HG02763 (cell line): ENCODE results near the gene MEGF6.

Experiments used
- ATAC-seq: cut with Tn5 transposase; IDR thresholded peaks from one replicate; pipeline ENCODE4 v1.9.1; 2021; ENCODE audit warnings: mild to moderate bottlenecking, moderate library complexity; ENCODE audit not compliant: unreplicated experiment

The MEGF6 gene

DNA sequence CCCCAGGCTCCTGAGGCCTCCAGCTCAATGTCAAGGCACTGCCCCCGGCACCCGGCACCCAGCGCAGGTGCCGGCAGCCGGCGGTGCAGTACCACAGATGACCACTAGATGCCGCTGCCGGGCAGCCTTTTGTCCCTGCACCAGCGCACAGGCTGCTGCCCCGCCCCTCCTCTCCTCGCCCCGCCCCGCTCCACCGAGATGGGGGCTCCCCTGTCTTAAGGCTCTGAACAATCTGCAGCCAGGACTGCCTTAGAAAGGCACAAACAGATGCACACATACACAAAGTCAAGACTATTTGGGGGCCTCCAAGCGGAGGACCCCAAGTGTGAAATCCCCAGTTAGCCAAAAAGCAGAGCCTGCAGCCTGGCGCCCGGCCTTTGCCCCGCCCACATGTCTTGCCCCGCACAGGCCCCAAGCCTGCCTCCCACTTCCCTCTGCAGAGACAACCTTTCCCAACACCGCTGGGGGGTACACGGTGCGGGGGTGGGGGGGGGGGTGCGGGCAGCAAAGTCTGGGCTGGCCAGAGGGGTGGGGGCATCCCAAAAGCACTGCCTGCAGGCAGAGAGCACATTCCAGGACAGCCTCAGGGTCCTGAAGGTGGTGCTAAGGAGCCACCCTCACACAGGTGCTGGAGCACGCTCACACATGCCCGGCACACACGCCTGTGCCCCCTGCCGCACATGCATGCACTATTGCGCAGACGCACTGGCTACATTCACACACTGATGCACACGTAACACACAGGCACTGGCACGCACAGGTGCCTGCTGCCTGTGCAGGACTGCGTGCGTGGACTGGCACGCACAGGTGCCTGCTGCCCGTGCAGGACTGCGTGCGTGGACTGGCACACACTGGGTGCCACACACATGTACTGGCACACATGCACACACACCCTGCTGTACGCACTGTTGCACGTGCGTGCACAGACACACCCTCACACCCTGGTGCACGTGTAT, 119.7 kb downstream of the MEGF6 start:
- ATAC-seq = no peak

- no peak for ATAC-seq
Observed at GRCh38 chr1:3490046-3490745, 121.1 kb downstream of the MEGF6 start.

- ATAC-seq = no peak
Observed at GRCh38 chr1:3488432-3488831, 122.9 kb downstream of the MEGF6 start.

GRCh38 chr1:3485016-3485415, 126.3 kb downstream of the MEGF6 start:
- no peak for ATAC-seq

GRCh38 chr1:3483801-3484444, 127.4 kb downstream of the MEGF6 start:
- no peak for ATAC-seq

DNA sequence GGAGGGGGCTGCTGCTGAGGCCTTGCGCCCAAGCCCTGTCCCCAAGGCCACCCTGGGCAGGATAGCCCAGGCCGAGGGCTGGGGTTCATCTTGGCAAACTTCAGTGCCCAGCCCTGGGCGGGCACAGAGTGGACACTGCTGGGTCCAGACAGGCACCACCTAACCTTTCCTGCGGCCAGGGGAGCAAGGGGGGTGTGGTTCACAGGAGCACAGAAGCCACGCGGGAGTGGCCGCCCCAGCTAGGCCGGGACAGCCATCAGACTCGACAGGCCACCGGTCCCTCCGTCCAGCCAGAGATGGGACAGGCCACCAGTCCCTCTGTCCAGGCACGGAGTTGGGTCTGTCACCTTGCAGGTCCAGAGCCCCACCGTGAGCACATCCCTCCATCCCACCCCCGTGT, 127.9 kb downstream of the MEGF6 start:
- no peak for ATAC-seq

GRCh38 chr1:3482378-3482849, 128.9 kb downstream of the MEGF6 start:
- ATAC-seq = no peak

DNA sequence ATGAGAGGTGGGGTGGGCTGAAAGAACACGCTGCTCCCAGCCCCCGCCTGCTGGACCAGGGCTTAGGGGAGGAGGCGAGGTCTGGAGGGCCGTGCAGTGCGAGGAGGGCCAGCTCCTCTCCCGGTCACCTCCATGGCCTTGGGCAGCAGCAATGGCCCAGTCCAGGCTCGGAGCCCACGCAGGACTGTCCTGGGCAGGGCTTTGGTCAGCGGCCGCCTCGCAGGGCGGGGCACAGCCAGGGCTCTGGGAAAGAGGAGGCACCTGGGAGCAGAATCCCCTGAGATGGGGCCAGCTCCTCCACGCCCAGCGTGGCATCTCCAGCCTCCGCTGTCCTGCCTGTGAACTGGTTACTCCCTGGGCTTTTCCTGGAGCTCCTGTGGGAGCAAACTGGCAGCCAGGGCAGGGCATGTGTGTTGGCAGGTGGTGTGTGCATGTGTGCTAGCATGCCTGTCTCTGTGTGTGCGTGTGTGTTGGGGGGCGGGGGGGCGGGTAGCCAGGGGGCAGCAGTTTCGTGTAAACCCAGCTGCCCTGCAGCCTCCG, 129.4 kb downstream of the MEGF6 start:
- no peak for ATAC-seq

GRCh38 chr1:3481046-3481445, 130.3 kb downstream of the MEGF6 start:
- no peak for ATAC-seq

DNA sequence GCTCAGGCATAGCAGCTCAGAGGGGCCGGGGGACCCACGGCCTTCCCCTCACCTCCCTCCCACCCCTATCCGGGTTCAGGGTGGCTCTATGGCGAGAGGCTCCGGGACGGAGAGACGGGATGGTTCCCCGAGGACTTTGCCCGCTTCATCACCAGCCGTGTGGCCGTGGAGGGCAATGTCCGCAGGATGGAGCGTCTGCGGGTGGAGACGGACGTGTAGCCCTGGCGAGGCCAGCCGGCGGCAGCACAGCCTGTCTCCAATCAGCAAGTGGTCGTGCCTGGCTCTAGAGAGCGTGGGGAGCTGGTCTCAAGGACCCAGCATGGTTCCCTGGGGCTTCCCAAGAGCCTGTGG, 131.0 kb downstream of the MEGF6 start:
- ATAC-seq = no peak

- no peak for ATAC-seq
Observed at GRCh38 chr1:3479511-3480368, 131.6 kb downstream of the MEGF6 start.

DNA sequence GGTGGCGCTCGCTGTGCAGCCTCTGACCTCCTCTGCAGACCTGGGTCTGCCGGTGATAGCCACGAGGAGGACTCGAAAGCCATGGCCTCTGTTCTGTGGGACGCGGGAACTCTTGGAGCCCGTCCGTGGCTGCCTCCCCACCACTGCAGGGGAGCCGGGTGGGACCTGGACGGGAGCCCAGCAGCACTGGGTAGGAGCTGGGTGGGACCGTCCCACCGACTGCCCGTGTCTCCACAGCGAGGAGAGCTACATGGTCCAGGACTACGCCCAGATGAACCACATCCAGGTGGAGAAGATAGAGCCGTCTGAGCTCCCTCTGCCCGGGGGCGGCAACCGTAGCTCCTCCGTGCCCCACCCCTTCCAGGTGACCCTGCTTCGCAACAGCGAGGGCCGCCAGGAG, 133.1 kb downstream of the MEGF6 start:
- ATAC-seq = no peak

DNA sequence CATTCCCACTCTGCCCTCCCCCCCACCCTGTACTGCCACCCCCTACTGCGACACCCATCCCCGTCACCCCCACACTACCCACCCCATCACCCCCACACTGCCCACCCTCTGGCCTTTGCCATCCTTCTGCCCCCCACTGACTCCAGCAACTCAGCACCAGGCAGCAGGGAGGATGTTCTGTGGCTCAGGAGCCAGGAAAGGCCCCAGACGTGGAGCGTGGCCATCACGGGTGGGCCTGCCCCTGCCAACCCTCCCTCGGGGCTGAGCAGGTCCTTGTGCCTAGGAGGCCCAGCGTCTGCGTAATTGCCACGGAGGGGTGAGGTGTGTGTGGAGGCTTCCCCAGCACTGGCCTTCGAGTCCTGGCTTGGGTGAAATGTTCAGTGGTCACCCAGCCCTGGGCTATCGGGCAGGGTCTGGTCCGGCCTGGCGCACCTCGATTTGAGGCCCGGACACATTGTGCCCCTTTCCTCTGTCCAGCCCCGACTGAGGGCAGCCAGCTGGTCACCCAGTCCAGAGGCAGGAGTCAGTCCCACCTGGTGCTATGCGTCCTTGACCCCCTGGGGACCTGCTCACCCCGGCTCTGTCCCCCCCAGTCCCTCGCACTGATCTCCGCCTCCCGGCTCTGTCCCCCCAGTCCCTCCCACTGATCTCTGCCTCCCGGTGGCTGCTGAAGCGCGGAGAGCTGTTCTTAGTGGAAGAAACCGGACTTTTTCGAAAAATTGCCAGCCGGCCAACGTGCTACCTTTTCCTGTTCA, 133.9 kb downstream of the MEGF6 start:
- no peak for ATAC-seq

DNA sequence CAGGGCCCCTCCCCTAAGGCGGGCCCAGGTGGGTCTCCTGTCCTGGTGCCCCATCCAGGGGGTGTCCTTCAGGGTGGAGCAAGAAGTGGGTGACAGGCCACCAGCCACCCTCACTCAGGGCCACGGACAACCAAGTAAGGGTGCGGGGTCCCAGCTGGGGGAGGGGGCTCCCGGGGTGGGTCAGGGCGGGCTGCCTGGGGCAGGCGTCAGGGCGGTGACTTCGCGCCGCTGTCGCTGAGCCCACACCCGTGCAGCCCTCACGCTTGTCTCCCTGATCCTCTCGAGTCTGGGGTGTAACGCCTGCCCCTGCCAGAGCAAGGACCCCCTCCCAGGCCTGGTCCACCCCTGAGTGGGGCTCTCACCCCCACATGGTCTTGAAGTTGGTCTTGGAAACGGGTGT, 134.6 kb downstream of the MEGF6 start:
- ATAC-seq = no peak

DNA sequence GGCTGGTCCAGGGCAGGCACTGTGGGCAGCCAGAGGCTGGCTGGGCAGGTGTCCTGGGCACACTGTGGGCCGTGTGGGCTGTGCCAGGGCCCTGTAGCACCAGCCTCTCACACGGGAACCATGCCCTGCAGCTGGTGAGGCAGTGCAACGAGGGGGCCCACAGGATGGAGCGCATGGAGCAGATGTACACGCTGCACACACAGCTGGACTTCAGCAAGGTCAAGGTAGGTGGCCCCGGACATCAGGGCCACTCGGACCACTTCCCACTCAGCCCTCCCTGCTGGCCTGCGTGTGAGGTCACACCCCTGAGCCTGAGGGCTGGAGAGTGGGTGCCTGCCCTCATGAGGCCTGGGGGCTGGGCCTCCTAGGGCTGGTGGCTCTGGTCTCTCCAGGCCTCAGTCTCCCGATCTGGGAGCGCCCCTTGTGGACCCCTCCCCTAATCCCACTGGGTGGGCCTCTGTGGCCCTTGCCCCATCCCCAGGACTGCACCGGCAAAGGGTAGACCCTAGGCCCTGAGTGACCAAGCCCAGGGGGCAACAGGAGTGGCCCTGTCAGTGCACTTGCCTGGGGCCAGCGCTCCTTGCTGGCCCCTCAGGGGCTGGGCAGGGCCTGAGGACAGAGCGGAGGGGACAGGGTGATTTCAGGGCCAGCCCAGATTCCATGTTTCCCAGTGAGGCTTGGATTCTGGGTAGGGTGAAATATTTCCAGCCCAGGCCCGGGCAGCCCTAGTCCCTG, 135.3 kb downstream of the MEGF6 start:
- ATAC-seq = no peak

- no peak for ATAC-seq
Observed at GRCh38 chr1:3474421-3474820, 136.9 kb downstream of the MEGF6 start.

DNA sequence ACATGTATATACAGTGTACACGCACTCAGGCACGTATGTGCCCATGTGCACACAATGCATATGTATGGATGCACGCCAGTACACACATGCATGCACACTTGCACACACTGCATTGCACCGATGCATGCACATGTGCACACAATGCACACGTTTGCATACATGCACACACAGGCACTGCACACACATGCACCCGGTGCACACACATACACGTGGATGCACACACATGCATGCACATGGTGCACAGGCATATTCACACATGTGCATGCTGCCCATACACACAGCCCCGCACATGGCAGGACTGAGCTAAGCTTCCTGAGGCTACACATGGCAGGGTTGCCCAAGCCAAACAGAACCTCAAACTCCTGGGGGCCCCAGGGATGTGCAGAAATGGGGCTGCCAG, 137.3 kb downstream of the MEGF6 start:
- ATAC-seq = no peak

- ATAC-seq = no peak
Observed at GRCh38 chr1:3473381-3473844, 137.9 kb downstream of the MEGF6 start.

- no peak for ATAC-seq
Observed at GRCh38 chr1:3472906-3473305, 138.4 kb downstream of the MEGF6 start.
